NCI-H2171 (cell line): Measurements from ENCODE around the gene PAPLN.
A peak's percentile ranks its signal among the peaks of the same experiment; 100 is the strongest.

Experiments used
- DNase-seq: peaks from one replicate; lab custom pipeline; 2025; lab: John Stamatoyannopoulos, UW

Gene PAPLN

GRCh38 chr14:73230051-73230450, 7.3 kb upstream of the PAPLN start:
- DNase-seq, result no peak

- DNase-seq, result no peak
Measured at GRCh38 chr14:73231981-73232851, 5.1 kb upstream of the PAPLN start.

- no peak for DNase-seq
Measured at GRCh38 chr14:73232984-73233383, 4.3 kb upstream of the PAPLN start.

- no peak for DNase-seq
Measured at GRCh38 chr14:73233564-73233963, 3.7 kb upstream of the PAPLN start.

- no peak for DNase-seq
Measured at GRCh38 chr14:73234029-73234428, 3.3 kb upstream of the PAPLN start.

GRCh38 chr14:73234586-73235394, 2.5 kb upstream of the PAPLN start:
- no peak for DNase-seq

GRCh38 chr14:73235531-73236155, 1.7 kb upstream of the PAPLN start:
- DNase-seq, result peak; percentile 89

- no peak for DNase-seq
Measured at GRCh38 chr14:73236157-73236556, 1.1 kb upstream of the PAPLN start.

- no peak for DNase-seq
Measured at GRCh38 chr14:73236752-73237218, 521 bp upstream of the PAPLN start.

GRCh38 chr14:73237786-73238423, 599 bp downstream of the PAPLN start:
- DNase-seq, result no peak

GRCh38 chr14:73238424-73238852, 1.1 kb downstream of the PAPLN start:
- DNase-seq, result no peak

- no peak for DNase-seq
Measured at GRCh38 chr14:73238941-73239340, 1.6 kb downstream of the PAPLN start.

- no peak for DNase-seq
Measured at GRCh38 chr14:73239393-73240241, 2.3 kb downstream of the PAPLN start.

- DNase-seq, result no peak
Measured at GRCh38 chr14:73240816-73241480, 3.6 kb downstream of the PAPLN start.

GRCh38 chr14:73241481-73242165, 4.3 kb downstream of the PAPLN start:
- DNase-seq, result no peak

GRCh38 chr14:73242357-73242901, 5.1 kb downstream of the PAPLN start:
- DNase-seq, result no peak

GRCh38 chr14:73243341-73243740, 6.0 kb downstream of the PAPLN start:
- no peak for DNase-seq

- no peak for DNase-seq
Measured at GRCh38 chr14:73243748-73244147, 6.4 kb downstream of the PAPLN start.

GRCh38 chr14:73244541-73245290, 7.4 kb downstream of the PAPLN start:
- no peak for DNase-seq
